SHP77 (cell line): ENCODE results near the gene C1orf167.

Source experiments
- DNase-seq, 2 experiments: peaks; one replicate each; lab custom pipeline; 2025; lab: John Stamatoyannopoulos, UW

The C1orf167 gene

DNA sequence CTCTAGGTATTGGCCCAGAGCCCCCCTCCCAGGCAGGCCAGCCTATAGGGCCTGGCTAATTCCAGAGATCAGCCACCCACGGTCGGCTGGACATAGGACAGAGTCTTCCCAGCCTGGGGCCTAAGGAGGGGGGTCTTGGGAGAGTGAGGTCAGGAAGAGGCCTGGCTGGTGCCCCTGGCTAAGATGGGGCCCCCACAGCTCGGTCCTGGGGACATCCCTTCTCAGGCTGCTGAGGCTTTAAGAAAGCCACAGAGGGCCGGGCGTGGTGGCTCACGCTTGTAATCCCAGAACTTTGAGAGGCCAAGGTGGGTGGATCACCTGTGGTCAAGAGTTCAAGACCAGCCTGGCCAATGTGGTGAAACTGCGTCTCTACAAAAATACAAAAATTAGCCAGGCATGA lies 2.5 kb downstream of the C1orf167 start:
- DNase-seq = no peak

DNA sequence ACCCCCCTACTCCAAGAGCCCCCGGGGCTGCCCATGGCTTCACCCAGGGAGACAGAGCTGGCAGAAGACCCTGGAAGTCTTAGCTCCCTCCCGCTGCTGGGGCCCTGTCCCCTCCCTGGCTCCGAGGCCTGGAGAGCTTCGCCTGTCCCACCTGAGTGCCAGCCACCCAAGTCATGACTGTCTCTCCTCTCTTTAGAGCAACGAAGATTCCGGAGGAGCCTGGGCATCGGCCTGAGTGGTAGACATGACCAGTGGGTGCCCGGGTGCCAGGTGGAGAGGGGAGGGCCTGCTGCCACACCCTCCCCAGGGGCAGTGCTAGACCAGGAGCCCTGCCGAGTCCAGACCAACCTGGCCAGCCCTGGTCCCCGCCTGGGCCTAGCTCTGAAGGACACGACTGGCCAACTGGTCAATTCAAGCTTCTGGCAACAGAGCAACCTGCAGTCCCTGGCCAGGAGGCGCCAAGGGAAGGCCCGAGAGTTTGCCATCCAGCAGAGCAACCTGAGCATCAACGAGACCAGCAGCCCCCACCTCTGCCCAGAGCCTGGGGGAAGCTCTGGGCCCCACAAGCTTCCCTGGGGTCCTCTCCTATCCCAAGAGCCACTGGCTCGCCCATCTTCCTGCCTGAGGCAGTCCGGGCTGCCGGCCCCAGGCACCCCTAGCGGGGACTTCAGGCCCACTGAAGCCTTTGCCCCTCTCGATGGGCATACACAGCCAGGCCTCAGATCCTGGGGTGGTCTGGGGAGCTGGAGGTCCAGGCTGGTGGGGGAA lies 3.9 kb downstream of the C1orf167 start:
- DNase-seq = no peak

DNA sequence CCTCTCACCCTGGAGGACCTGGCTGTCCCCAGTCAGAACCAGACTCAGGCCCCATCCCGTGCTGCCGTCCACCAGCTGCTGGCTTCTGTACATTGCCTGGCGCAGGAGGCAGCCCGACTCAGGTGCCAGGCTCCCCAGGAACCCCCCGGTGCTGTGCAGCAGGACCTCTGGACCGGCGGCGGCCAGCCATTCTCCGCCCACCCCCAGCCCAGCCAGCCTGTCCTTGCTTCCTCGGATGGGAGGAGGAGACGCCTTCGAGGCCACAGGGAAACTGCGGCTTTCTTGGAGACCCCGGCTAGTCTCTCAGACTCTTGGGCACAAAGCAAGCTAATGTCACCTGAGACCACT lies 4.4 kb downstream of the C1orf167 start:
- DNase-seq = no peak

GRCh38 chr1:11767922-11768704 lies 6.1 kb downstream of the C1orf167 start:
- DNase-seq = no peak

DNA sequence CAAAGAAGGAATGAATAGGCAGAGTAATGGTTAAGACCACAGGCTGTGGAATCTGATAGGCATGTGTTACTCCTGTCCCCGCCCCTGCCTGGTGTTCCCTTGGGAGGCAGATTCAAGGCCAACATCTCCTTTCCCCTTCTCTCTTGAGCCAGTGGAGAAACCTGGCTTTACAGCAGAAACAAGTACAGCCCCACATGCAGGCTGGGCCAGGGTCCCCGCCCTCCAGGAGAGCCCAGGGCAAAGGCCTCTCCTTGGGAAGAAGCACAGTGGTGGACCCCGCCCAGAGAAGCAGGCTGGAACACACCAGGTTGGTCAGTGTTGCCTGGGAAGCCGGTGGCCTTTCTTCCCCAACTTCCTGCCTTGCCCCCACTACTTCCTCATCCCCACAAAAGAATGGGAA lies 6.8 kb downstream of the C1orf167 start:
- no peak for DNase-seq

DNA sequence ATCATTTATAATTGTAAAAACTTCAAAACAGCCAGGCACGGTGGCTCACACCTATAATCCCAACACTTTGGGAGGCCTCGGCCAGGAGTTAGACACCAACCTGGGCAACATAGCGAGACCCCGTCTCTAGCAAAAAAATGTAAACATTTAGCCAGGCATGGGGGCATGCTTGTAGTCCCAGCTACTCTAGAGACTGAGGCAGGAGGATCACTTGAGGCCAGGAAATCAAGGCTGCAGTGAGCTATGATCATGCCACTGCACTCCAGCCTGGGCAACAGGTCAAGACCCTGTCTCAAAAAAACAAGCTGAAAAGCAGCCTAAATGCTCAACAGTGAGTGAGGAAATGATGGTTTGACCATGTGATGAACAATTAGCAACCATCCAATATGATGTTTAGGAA lies 7.3 kb downstream of the C1orf167 start:
- DNase-seq = no peak

DNA sequence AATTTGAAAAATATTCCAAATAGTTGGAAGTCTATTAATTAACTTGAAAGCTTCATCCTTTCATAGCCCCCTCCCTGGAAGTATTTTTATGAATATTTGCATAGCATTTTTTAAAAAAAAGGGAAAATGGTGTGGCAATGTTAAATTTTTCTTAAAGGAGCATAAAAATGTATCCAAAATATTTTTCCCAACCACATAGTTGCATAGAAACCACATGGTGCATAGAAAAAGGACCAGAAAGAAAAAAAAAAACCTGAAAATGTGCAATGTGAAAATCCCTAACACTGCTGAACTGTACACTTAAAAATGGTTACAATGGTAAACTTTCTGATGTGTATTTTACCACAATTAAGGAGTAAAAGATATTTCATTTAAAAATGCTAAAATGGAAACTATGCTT lies 8.0 kb downstream of the C1orf167 start:
- no peak for DNase-seq

DNA sequence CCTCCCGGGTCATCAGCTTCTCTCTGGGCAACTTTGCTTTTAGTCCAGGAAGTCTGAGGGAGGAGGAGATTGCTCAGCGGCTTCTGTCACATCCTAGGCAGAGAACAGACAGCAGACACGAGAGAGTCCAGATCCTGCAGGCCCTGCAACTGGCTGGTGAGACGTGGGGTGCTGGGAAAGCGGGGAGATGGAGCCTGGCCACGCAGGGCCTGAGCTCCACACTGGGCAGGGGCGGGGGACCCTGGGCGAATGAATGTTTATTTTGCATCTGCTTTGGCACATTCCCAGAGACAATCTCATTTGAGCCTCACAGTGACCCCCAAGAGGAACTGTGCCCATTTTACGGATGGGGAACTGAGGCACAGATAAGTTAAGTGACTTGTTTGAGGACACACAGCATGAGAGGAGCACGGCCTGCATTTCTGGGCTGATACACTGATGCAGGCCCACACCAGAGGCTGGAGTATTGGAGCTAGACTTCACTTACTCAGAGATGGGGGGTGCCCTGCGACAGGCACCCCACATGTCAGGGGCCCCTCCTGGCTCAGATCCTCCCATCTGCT lies 9.6 kb downstream of the C1orf167 start:
- no peak for DNase-seq

GRCh38 chr1:11772458-11772857 lies 10.5 kb downstream of the C1orf167 start:
- DNase-seq = no peak

- DNase-seq = no peak
These were observed 12.8 kb downstream of the C1orf167 start for GRCh38 chr1:11774753-11775152.

- peak in 1 of 2 experiments; percentile 4 for DNase-seq
These were observed 15.8 kb downstream of the C1orf167 start for GRCh38 chr1:11777658-11778322.

DNA sequence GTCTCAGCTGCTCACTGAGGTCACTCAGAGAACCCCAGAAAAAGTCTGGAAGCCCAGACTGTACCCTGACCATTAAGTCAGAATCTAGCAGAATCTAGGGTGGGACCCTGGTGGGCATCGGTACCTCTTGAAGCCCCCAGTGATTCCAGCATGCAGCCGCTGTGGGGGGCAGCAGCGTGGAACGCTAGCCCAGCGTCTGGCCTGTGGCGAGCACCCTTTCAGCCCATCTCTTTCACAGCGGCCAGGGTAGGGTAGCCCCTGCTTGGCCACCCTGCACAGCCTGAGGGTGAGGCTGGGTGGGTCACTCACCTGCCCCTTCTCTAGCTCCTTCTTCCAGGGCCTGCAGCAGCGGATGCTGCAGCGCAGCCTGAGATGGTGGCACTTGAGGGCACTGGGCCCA lies 16.3 kb downstream of the C1orf167 start:
- DNase-seq = no peak

GRCh38 chr1:11778844-11779623 lies 17.0 kb downstream of the C1orf167 start:
- no peak for DNase-seq

DNA sequence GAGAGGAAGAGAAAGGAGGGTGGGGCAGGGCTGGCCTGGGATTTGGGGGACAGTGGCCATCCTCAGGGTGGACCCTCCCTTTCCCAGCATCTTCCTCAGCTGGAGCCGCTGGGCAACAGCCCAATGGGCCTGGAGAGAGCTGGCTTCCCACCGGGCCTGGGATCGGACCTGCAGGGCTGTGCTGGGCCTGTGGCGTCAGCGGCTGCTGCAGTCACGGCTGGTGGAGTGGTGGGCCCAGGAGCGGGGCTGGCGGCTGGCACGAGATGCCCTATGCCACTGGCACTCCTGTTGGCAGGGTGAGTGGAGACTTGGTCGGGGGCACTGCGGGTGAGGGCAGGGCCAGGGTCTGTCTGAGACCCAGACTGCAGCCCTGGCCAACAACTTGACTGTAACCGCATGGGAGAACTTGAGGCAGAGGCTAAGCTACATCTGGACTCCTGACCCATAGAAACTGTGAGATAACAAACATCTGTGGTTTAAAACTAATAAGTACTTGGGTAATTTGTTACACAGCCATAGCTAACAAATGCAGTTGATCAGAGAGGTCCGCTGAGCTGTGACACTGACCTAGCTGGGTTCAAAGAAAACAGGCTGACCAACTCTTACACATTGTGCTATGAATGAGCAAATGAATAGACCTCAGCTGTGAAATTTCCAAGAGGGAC lies 17.9 kb downstream of the C1orf167 start:
- DNase-seq = no peak

DNA sequence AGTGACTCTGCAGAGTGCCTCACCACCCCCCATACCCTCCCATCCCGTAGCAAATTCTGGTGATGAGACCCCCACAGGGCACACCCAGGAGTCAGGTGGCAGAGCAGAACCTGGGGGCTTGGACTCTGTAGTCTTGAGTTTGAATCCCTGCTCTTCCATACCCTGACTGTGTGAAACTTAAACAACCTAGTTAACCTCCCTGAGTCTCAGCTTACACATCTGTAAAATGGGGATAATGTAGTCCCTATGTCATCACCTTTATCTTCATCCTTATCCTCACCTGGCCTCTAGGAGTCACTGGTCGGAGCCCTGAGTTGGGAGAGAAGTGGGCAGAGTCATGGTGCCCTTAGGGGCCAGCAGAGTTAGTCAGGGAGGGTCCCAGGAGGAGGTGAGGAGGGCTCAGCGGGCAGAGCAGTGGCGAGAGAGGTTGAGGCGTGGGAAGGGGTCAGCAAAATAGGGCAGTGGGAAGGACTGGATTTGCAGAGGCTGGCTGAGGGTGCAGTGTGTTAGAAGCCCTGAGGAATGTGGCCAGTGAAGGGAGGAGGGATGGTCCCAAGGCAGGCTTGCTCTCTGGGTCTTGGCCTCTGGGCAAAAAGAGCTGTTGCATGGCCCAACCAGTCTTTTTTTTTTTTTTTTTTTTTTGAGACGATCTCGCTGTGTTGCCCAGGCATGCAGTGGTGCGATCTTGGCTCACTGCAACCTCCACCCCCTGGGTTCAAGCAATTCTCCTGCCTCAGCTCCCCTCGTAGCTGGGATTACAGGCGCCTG lies 18.6 kb downstream of the C1orf167 start:
- DNase-seq = no peak

GRCh38 chr1:11781297-11781696 lies 19.3 kb downstream of the C1orf167 start:
- DNase-seq = no peak

DNA sequence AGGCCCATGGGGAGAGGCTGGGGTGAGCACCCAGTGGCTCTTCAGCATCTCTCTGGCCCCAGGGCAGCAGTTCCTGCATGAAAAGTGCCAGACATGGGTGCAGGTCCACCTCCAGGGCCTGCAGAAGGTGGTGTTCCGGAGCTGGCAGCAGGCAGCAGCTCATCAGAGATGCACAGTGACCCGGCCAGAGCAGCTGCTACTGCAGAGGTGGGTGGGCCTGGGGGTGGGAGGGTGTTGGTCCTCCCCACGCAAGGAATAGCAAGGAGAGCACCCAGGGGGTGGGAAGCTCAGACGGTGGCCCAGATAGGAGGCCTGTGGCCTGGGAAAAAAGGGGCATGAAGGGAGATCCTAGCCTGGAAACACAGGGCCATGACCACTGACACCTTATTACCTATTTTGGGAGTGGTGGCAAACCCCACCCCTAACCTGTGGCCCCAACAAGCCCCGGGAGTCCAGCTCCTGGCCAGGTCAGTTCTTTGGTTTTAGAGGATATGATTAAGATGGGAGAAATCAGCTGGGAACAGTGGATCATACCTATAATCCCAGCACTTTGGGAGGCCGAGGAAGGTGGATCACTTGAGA lies 20.2 kb downstream of the C1orf167 start:
- DNase-seq = no peak

DNA sequence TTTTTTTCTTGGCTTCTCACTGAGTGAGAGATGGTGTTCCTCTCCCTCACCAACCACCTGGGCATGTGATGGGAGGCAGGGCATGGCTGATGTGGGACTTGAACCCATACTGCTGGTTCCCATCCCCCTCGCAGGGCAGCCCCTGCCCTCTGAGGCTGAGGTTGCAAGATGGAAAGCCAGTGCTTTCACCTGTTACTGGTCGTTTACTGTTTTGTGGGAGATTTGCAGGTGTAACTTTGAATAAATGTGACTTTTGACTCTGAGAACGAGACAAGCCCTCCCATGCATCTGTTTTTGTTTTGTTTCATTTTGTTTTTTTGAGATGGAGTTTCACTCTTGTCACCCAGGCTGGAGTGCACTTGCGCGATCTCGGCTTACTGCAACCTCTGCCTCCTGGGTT lies 21.6 kb downstream of the C1orf167 start:
- DNase-seq = no peak

- DNase-seq = no peak
These were observed 22.4 kb downstream of the C1orf167 start for GRCh38 chr1:11784256-11784992.
